Natural killer cell treated with Interleukin-12 subunit alpha and Interleukin-12 subunit beta and Interleukin-15 and Interleukin-18, amount 100 ng/mL, for 72 hours (primary cell): Measurements from ENCODE around the gene SPRN. TPM values are rescaled to one million over a fixed set of nuclear protein-coding genes. Genes with fewer than 3 reads are reported as not detected.
"Not testable (repeated sequence)": the region's sequence is repeated elsewhere in the genome, so short reads cannot be mapped to it uniquely, and the experiment has no call there.

Source experiments
- ATAC-seq, 2 donors: fragments of 150-1000 bp; cut with Tn5 transposase in 1 of 2; sonication (Bioruptor Pico), chemical (Tn5 transposase) in 1 of 2; 2 replicates each; pipeline ENCODE4 v1.10.0; 2021
- DNase-seq: peaks from one replicate; pipeline ENCODE4 v3.0.0; 2022; ENCODE audit warnings: low spot score
- H3K27ac Mint-ChIP-seq, 2 donors: 1 replicate in 1 of 2; 2 replicates in 1 of 2; pipeline ENCODE4 v1.8.0; 2022; ENCODE audit warnings: mixed read lengths in 2 of 2, mild to moderate bottlenecking in 1 of 2, moderate library complexity in 1 of 2
- H3K27me3 Mint-ChIP-seq, 2 donors: 1 replicate in 1 of 2; 2 replicates in 1 of 2; pipeline ENCODE4 v1.8.0; 2022; ENCODE audit warnings: mixed read lengths in 2 of 2
- H3K36me3 Mint-ChIP-seq: one replicate; pipeline ENCODE4 v1.8.0; 2022; ENCODE audit warnings: mixed read lengths
- H3K4me1 Mint-ChIP-seq, 2 donors: 1 replicate in 1 of 2; 2 replicates in 1 of 2; pipeline ENCODE4 v1.8.0; 2022; ENCODE audit warnings: low read depth in 2 of 2, mixed read lengths in 2 of 2, mild to moderate bottlenecking in 1 of 2
- H3K4me3 Mint-ChIP-seq: one replicate; pipeline ENCODE4 v1.8.0; 2022; ENCODE audit warnings: mixed read lengths
- H3K9me3 Mint-ChIP-seq: 2 replicates; pipeline ENCODE4 v1.8.0; 2022; ENCODE audit warnings: mixed read lengths
- total RNA-seq, 2 donors: library from RNA; stranded (reverse); gene quantifications; one replicate each; pipeline ENCODE4 v1.2.3, GENCODE V29; 2022

The SPRN gene
- total RNA-seq, 2 donors from 2014 or later, result not detected

GRCh38 chr10:133388236-133388972, 36.0 kb downstream of the SPRN start:
- no peak for DNase-seq
- ATAC-seq, result no peak
- H3K9me3 Mint-ChIP-seq, result no peaks in the 10 kb centered on the region
- H3K4me1 Mint-ChIP-seq, result peaks cover 22 to 30% of the 10 kb centered on the region in 2 donors
- H3K27me3 Mint-ChIP-seq, result no peaks in the 10 kb centered on the region
- peak overlapping the region; percentile 75 to 89 for H3K27ac Mint-ChIP-seq
- H3K36me3 Mint-ChIP-seq, result no peaks in the 10 kb centered on the region
- peak overlapping the region; percentile 82 for H3K4me3 Mint-ChIP-seq

GRCh38 chr10:133386951-133387350, 37.5 kb downstream of the SPRN start:
- peaks cover 22 to 30% of the 10 kb centered on the region in 2 donors for H3K4me1 Mint-ChIP-seq
- not testable (repeated sequence) for H3K4me3 Mint-ChIP-seq

GRCh38 chr10:133385214-133385613, 39.2 kb downstream of the SPRN start:
- no peak overlapping the region for H3K4me3 Mint-ChIP-seq

More at GRCh38 chr10:133386951-133387350, 37.5 kb downstream of the SPRN start:
- not testable (repeated sequence) for DNase-seq, ATAC-seq, H3K27me3 Mint-ChIP-seq, H3K9me3 Mint-ChIP-seq, H3K36me3 Mint-ChIP-seq, H3K27ac Mint-ChIP-seq

GRCh38 chr10:133384071-133384470, 40.4 kb downstream of the SPRN start:
- peaks cover 3 to 5% of the 10 kb centered on the region in 2 donors for H3K4me1 Mint-ChIP-seq
- H3K27ac Mint-ChIP-seq, result no peak overlapping the region
- no peaks in the 10 kb centered on the region for H3K27me3 Mint-ChIP-seq
- ATAC-seq, result no peak
- no peaks in the 10 kb centered on the region for H3K9me3 Mint-ChIP-seq
- DNase-seq, result no peak
- no peaks in the 10 kb centered on the region for H3K36me3 Mint-ChIP-seq
- H3K4me3 Mint-ChIP-seq, result no peak overlapping the region

More at GRCh38 chr10:133385214-133385613, 39.2 kb downstream of the SPRN start:
- DNase-seq (no peak), ATAC-seq (no peak)
- Mint-ChIP-seq H3K36me3 (no peaks in the 10 kb centered on the region), H3K4me1 (peaks cover 10 to 13% of the 10 kb centered on the region in 2 donors), H3K27me3 (no peaks in the 10 kb centered on the region), H3K27ac (no peak overlapping the region), H3K9me3 (no peaks in the 10 kb centered on the region)

GRCh38 chr10:133383551-133383950, 40.9 kb downstream of the SPRN start:
- Mint-ChIP-seq H3K27me3 (no peaks in the 10 kb centered on the region), H3K27ac (no peak overlapping the region), H3K9me3 (no peaks in the 10 kb centered on the region), H3K36me3 (no peaks in the 10 kb centered on the region), H3K4me1 (peaks cover 0 to under 1% of the 10 kb centered on the region in 2 donors), H3K4me3 (no peak overlapping the region)
- DNase-seq (no peak), ATAC-seq (no peak)

- Mint-ChIP-seq H3K9me3 (no peaks in the 10 kb centered on the region), H3K27ac (no peak overlapping the region), H3K36me3 (no peaks in the 10 kb centered on the region), H3K4me3 (no peak overlapping the region), H3K4me1 (peaks cover 0 to 4% of the 10 kb centered on the region in 2 donors), H3K27me3 (no peaks in the 10 kb centered on the region)
- ATAC-seq, result no peak
- DNase-seq, result no peak
Measured at GRCh38 chr10:133381036-133381435, 43.4 kb downstream of the SPRN start.

- H3K36me3 Mint-ChIP-seq, result no peaks in the 10 kb centered on the region
- no peak overlapping the region for H3K27ac Mint-ChIP-seq
- no peaks in the 10 kb centered on the region for H3K27me3 Mint-ChIP-seq
- peaks cover 0 to 4% of the 10 kb centered on the region in 2 donors for H3K4me1 Mint-ChIP-seq
- ATAC-seq, result no peak
- H3K9me3 Mint-ChIP-seq, result no peaks in the 10 kb centered on the region
- no peak for DNase-seq
- peak overlapping the region; percentile 55 for H3K4me3 Mint-ChIP-seq
Measured at GRCh38 chr10:133379801-133380666, 44.4 kb downstream of the SPRN start.

GRCh38 chr10:133379152-133379800, 45.1 kb downstream of the SPRN start, which contains the start of gene PAOX:
Gene PAOX (plus strand): TSS chr10:133379262. CDS start chr10:133379317, 55 bp downstream.
- H3K9me3 Mint-ChIP-seq, result no peaks in the 10 kb centered on the region
- H3K4me1 Mint-ChIP-seq, result peaks cover 0 to 4% of the 10 kb centered on the region in 2 donors
- DNase-seq, result peak; percentile 76
- no peak within 1 kb of the TSS for H3K27ac Mint-ChIP-seq
- peak within 1 kb of the TSS; percentile 72 for H3K4me3 Mint-ChIP-seq
- H3K27me3 Mint-ChIP-seq, result no peaks in the 10 kb centered on the region
- ATAC-seq, result peak; percentile 74 to 81
- no peaks in the 10 kb centered on the region for H3K36me3 Mint-ChIP-seq

GRCh38 chr10:133378251-133379096, 46.0 kb downstream of the SPRN start:
- Mint-ChIP-seq H3K9me3 (no peaks in the 10 kb centered on the region), H3K4me1 (peaks cover 6 to 7% of the 10 kb centered on the region in 2 donors), H3K36me3 (no peaks in the 10 kb centered on the region), H3K27ac (no peak overlapping the region), H3K27me3 (no peaks in the 10 kb centered on the region), H3K4me3 (peak overlapping the region; percentile 72)
- ATAC-seq, result peak; percentile 79 to 87
- DNase-seq, result peak; percentile 79

- no peaks in the 10 kb centered on the region for H3K9me3 Mint-ChIP-seq
- H3K4me3 Mint-ChIP-seq, result peak overlapping the region; percentile 72
- H3K36me3 Mint-ChIP-seq, result no peaks in the 10 kb centered on the region
- H3K4me1 Mint-ChIP-seq, result peaks cover 6 to 7% of the 10 kb centered on the region in 2 donors
- no peak overlapping the region for H3K27ac Mint-ChIP-seq
- no peaks in the 10 kb centered on the region for H3K27me3 Mint-ChIP-seq
- no peak for ATAC-seq
- no peak for DNase-seq
Measured at GRCh38 chr10:133377818-133378250, 46.6 kb downstream of the SPRN start.

GRCh38 chr10:133377025-133377817, 47.2 kb downstream of the SPRN start:
- Mint-ChIP-seq H3K4me3 (peak overlapping the region; percentile 60), H3K4me1 (peaks cover 6 to 7% of the 10 kb centered on the region in 2 donors), H3K9me3 (no peaks in the 10 kb centered on the region), H3K27me3 (no peaks in the 10 kb centered on the region), H3K27ac (no peak overlapping the region), H3K36me3 (no peaks in the 10 kb centered on the region)
- ATAC-seq (no peak), DNase-seq (no peak)

GRCh38 chr10:133376183-133376582, 48.2 kb downstream of the SPRN start:
- not testable (repeated sequence) for ATAC-seq, H3K36me3 Mint-ChIP-seq, H3K4me1 Mint-ChIP-seq, H3K27me3 Mint-ChIP-seq, DNase-seq, H3K27ac Mint-ChIP-seq, H3K9me3 Mint-ChIP-seq
- H3K4me3 Mint-ChIP-seq, result peak overlapping the region; percentile 12
